Progenitor cell of endocrine pancreas (in vitro differentiated cells): ENCODE results near the gene DEFB127. TPM values are rescaled to one million over a fixed set of nuclear protein-coding genes. Genes with fewer than 3 reads are reported as not detected.

Experiments
- DNase-seq: peaks from one replicate; pipeline ENCODE4 v3.0.0; 2021; ENCODE audit warnings: low spot score; ENCODE audit not compliant: unreplicated experiment
- H3K27ac Mint-ChIP-seq: 2 replicates; pipeline ENCODE4 v1.8.0; 2021; ENCODE audit warnings: mild to moderate bottlenecking, moderate library complexity, mixed read lengths
- H3K27me3 Mint-ChIP-seq: 2 replicates; pipeline ENCODE4 v1.8.0; 2021; ENCODE audit warnings: mixed read lengths
- H3K36me3 Mint-ChIP-seq: 2 replicates; pipeline ENCODE4 v1.8.0; 2022; ENCODE audit warnings: mixed read lengths; ENCODE audit not compliant: insufficient read depth
- H3K4me1 Mint-ChIP-seq: 2 replicates; pipeline ENCODE4 v1.8.0; 2021; ENCODE audit warnings: low read depth, mixed read lengths
- H3K4me3 Mint-ChIP-seq: 2 replicates; pipeline ENCODE4 v1.8.0; 2021; ENCODE audit warnings: low read depth, mild to moderate bottlenecking, moderate library complexity, mixed read lengths
- H3K9me3 Mint-ChIP-seq: 2 replicates; pipeline ENCODE4 v1.8.0; 2021; ENCODE audit warnings: low read depth, mixed read lengths
- total RNA-seq: library from RNA; stranded (reverse); gene quantifications from 2 replicates; pipeline ENCODE4 v1.2.1, GENCODE V29; 2021
- TF ChIP-seq, protein P1 (sequence below): fragments of 200-600 bp; sonication (generic); IDR thresholded peaks from one replicate; pipeline ENCODE4 v1.5.0; 2021; ENCODE audit warnings: antibody characterized with exemption, mild to moderate bottlenecking; ENCODE audit not compliant: unreplicated experiment

The DEFB127 gene
- total RNA-seq, 1 donor from 2014 or later, result not detected

DNA sequence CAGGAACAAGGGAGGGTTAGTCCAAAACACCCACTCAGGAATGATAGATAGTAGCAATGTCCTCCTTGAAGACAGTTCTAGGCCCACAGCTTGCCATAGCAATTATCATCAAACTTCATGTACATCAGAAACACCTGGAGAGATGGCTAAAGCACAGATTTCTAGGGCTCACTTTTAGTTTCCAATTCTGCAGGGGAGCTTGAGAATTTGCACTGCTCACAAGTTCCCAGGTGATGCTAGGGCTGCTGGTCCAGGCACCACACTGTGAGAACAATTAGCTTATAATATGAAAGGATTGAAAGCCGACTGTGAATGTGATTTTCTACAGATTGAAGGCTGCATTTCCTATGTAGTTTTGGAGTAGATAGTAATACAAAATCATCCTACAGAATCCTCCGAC lies 11.4 kb upstream of the DEFB127 start:
- Mint-ChIP-seq H3K9me3 (no peaks in the 10 kb centered on the region), H3K27ac (no peak overlapping the region), H3K27me3 (peaks cover 29% of the 10 kb centered on the region), H3K36me3 (no peaks in the 10 kb centered on the region), H3K4me3 (no peak overlapping the region), H3K4me1 (no peaks in the 10 kb centered on the region)
- TF ChIP-seq, protein P1, sequence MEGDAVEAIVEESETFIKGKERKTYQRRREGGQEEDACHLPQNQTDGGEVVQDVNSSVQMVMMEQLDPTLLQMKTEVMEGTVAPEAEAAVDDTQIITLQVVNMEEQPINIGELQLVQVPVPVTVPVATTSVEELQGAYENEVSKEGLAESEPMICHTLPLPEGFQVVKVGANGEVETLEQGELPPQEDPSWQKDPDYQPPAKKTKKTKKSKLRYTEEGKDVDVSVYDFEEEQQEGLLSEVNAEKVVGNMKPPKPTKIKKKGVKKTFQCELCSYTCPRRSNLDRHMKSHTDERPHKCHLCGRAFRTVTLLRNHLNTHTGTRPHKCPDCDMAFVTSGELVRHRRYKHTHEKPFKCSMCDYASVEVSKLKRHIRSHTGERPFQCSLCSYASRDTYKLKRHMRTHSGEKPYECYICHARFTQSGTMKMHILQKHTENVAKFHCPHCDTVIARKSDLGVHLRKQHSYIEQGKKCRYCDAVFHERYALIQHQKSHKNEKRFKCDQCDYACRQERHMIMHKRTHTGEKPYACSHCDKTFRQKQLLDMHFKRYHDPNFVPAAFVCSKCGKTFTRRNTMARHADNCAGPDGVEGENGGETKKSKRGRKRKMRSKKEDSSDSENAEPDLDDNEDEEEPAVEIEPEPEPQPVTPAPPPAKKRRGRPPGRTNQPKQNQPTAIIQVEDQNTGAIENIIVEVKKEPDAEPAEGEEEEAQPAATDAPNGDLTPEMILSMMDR, result no peak
- DNase-seq, result no peak

DNA sequence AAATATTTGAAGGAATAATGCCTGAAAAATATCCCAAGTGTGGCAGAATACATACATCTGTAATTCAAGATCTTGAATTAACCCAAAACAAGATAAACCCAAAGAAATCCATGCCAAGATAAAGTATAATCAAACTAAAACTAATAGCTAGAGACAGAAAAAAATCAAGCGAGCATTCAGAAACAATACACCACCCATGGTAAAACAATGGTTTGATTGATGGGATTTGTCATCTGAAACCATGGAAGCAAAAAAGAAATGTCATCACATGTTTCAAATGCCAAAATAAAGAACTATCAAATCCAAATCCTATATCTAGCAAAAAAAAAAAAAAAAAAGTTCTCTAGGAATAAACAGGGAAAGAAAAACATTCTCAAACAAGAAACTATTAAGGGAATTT lies 5.1 kb upstream of the DEFB127 start:
- Mint-ChIP-seq H3K27me3 (peaks cover 3% of the 10 kb centered on the region), H3K27ac (no peak overlapping the region), H3K4me1 (peaks cover 3% of the 10 kb centered on the region), H3K9me3 (no peaks in the 10 kb centered on the region), H3K36me3 (no peaks in the 10 kb centered on the region), H3K4me3 (no peak overlapping the region)
- TF ChIP-seq, protein P1, result no peak
- DNase-seq, result no peak

DNA sequence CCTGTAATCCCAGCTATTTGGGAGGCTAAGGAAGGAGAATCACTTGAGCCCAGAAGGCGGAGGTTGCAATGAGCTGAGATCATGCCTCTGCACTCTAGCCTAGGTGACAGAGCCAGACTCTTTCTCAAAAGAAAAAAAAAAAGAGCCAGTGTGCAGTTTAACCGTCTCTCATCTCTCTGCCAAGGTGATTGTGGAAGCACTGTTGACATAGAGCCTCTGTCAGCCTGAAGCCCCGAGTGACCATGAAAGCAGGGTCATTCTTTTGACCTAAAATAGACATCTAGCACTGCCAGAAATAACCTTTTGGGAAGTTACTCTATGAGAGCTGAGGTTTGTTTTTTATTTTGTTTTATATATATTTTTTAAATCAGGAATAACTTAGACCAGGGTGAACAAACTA lies 7.4 kb downstream of the DEFB127 start:
- peaks cover 3% of the 10 kb centered on the region for H3K27me3 Mint-ChIP-seq

DNA sequence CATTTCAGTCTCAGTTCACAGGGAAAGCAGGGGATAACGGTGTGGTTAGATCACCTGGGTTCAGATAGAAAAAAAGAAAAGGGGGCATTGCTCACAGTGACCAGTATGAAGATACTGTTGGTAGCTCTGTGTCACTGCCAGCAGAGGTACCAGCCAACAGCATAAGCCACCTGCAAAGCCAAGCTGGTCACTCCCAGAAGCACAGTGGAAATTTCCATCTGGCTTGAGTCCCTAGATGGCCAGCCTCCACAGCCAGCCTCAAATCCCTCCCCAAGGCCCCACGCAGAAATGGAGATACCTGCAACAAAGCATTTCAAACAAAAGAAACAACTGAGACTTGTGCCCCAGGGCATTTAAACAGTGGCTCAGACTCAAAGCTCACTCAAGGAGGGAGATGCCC lies 11.6 kb downstream of the DEFB127 start:
- H3K4me3 Mint-ChIP-seq, result no peak overlapping the region
- H3K4me1 Mint-ChIP-seq, result no peaks in the 10 kb centered on the region
- H3K9me3 Mint-ChIP-seq, result no peaks in the 10 kb centered on the region
- TF ChIP-seq, protein P1, result no peak
- no peak overlapping the region for H3K27ac Mint-ChIP-seq
- DNase-seq, result no peak
- H3K36me3 Mint-ChIP-seq, result no peaks in the 10 kb centered on the region
- peaks cover 3% of the 10 kb centered on the region for H3K27me3 Mint-ChIP-seq

More for the DNA sequence above, 7.4 kb downstream of the DEFB127 start:
- no peaks in the 10 kb centered on the region for H3K36me3 Mint-ChIP-seq
- H3K4me3 Mint-ChIP-seq, result no peak overlapping the region
- TF ChIP-seq, protein P1, result no peak
- no peaks in the 10 kb centered on the region for H3K4me1 Mint-ChIP-seq
- no peak overlapping the region for H3K27ac Mint-ChIP-seq
- DNase-seq, result no peak
- no peaks in the 10 kb centered on the region for H3K9me3 Mint-ChIP-seq

DNA sequence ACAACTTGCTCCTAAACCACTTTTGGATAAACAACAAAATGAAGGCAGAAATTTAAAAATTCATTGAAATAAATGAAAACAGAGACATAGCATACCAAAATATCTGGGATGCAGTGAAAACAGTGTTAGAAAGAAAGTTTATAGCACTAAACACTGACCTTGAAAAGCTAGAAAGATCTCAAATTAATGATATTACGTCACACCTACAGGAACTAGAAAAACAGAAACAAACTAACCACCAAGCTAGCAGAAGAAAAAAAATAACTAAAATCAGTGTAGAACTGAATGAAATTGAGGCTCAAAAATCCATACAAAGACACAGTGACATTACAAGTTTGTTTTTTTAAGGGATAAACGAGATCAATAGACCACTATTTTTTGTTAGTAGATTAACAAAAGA lies 27.0 kb downstream of the DEFB127 start:
- Mint-ChIP-seq H3K4me1 (peaks cover 7% of the 10 kb centered on the region), H3K9me3 (peaks cover 27% of the 10 kb centered on the region), H3K36me3 (no peaks in the 10 kb centered on the region), H3K27ac (no peak overlapping the region), H3K4me3 (no peak overlapping the region), H3K27me3 (peaks cover 5% of the 10 kb centered on the region)
- no peak for DNase-seq
- TF ChIP-seq, protein P1, result no peak
